ENCODE results near the gene GXYLT2.

GXYLT2 gene

DNA sequence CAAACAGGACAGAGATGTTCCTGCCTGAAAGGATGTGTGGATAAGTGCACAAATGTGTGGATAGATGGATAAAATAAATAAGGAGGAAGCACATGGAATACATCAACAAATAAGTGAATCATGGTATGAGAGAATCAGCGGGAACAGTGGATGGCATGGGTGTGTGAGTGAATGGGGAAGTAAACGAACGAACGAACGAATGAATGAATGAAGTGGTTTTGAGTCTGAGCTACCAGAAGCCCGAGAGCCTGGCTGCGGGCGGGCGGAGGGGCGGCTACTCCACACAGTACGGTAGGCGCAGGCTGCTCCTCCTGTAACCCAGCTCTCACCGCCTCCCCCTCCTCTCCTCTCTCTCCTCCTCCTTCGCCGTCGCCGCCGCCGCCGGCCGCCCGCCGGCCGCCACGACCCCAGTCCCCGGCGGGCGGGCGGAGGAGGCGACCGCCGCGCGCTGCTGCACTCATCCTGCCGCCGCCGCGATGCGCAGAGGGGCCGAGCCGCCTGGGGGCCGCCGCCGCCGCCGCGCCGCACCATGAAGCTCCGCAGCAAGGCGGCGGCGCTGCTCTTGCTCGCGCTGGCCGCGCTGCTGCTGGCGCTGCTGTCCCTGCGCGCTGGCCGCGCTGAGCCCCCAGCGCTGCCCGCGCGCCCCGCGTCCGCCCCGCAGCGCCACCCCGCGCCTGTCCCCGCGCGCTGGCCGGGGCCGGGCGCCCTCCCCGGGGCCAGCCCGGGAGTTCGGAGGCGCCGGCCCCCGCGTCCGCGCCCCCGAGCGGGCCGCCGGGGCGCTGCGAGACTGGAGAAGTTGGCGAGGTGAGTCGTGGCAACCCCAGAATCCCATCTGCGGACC, at the start of gene GXYLT2:
TSS of gene GXYLT2 (plus strand) at position 342 of the 841 bp plus-strand sequence. CDS start at position 530, 188 bp downstream.
- TF ChIP-seq CTCF (IDR thresholded peaks at IDR 0.05; ENCODE audit: low read depth, low read length, missing control alignments), result no peak
- peak within 1 kb of the TSS; percentile 34; the same call in 1 of the 2 replicates for H3K4me3 ChIP-seq (ENCODE audit: low read depth, low read length)
- DNase-seq (ENCODE audit: low read depth), result no peak

- H3K4me3 ChIP-seq (ENCODE audit: low read depth, low read length), result no peak overlapping the region
- DNase-seq (ENCODE audit: low read depth), result no peak
- TF ChIP-seq CTCF (IDR thresholded peaks at IDR 0.05; ENCODE audit: low read depth, low read length, missing control alignments), result no peak
Observed at GRCh38 chr3:72839057-72839456, 48.8 kb upstream of the GXYLT2 start.

DNA sequence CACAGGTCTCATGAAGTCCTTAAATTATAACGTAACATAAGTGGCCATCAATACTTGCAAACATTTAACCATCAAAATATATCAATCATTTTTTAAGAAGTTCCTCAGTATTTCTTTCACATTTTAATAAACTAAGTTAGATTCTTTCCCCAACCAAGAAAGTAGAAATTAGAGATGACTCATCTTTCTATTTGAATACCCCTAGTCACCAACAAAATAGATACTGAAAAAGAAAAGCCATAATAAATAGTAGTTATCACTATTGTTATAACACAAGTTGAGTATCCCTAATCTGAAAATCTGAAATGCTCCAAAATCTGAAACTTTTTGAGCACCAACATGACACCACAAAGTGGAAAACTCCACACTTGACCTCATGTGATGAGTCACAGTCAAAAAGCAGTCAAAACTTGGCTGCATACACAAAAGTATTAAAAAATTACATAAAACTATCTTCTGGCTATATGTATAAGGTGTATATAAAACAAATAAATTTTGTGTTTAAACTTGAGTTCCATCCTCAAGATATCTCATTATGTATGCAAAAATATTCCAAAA, 43.3 kb upstream of the GXYLT2 start:
- no peak for DNase-seq (ENCODE audit: low read depth)
- TF ChIP-seq CTCF (IDR thresholded peaks at IDR 0.05; ENCODE audit: low read depth, low read length, missing control alignments), result no peak
- H3K4me3 ChIP-seq (ENCODE audit: low read depth, low read length), result no peak overlapping the region

- H3K4me3 ChIP-seq (ENCODE audit: low read depth, low read length), result no peak overlapping the region; the same call in 1 of the 2 replicates
- DNase-seq (ENCODE audit: low read depth), result no peak
- TF ChIP-seq CTCF (IDR thresholded peaks at IDR 0.05; ENCODE audit: low read depth, low read length, missing control alignments), result no peak
Observed at GRCh38 chr3:72846166-72846565, 41.7 kb upstream of the GXYLT2 start.

DNA sequence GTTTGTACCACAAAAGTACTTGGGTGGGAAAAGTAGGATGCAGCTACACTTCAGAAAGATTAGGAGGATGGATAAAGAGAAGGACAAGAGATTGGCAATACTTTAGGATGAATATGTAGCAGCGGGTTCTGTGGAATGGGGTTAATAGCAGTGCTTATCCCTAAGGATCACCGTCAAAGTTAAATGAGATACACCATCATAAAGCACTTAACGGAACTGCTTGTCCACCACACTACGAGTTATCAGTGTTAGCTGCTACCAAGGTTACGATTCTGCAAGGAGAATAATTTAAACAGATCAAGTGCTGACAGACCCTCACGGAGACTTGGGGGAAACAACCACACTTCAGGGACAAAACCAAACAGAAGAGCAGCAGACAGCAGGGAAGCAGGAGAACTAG, 40.6 kb upstream of the GXYLT2 start:
- no peak for DNase-seq (ENCODE audit: low read depth)
- peak overlapping the region; percentile 91 for H3K4me3 ChIP-seq (ENCODE audit: low read depth, low read length)
- no peak for TF ChIP-seq CTCF (IDR thresholded peaks at IDR 0.05; ENCODE audit: low read depth, low read length, missing control alignments)

DNA sequence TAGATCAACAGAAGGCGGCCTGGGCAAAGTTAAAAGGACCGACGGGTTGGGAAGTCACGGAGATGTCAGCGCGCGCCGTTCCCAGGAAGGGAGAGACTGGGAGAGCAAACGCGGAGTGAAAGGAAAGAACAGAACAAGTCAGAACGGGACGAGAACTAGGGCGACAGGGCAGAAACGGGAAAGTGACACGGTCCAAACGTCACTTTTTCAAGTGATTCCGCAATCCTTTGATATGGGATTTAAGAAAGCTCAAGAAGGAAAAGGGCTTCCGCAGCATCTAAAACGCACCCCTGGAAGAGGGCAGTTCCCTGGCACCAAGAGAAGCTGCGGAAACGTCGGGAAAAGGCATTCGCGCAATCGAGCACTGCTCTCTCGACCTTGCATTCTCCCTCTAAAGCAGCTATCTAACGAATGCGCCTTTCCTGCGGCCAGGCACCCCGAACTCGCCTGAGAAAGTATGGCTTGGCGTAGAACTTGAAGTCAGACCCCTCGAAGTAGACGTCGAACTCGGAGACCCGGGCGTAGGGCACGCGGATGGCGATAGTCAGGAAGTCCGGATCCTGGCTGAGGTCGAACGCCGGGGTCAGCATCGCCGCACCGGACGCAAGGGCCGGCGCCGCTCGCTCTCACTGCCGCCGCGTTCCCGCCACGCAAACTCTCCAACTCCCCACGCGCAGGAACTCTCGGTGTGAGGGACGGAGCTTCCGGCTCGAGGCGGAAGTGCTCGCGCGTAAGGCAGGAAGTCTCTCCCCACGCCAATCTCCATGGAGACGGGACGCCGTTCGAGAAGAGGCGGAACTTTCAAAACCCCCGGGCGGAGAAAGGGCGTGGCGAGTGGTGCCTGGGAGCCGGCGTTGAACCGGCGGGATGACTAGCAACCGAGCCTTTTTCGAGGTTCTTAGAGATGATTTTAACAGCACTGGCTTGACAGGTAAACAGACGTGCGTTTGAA, 39.8 kb upstream of the GXYLT2 start, which contains the start of gene SHQ1:
TSS of gene SHQ1 (minus strand) at position 695 of the 952 bp plus-strand sequence. CDS start at position 590, 105 bp downstream.
- peak; percentile 86 for DNase-seq (ENCODE audit: low read depth)
- TF ChIP-seq CTCF (IDR thresholded peaks at IDR 0.05; ENCODE audit: low read depth, low read length, missing control alignments), result no peak
- peak within 1 kb of the TSS; percentile 91 for H3K4me3 ChIP-seq (ENCODE audit: low read depth, low read length)

Measured in GM12864 (cell line).